B cell (primary cell): ENCODE results near the gene IL18R1.

Source experiments
- CTCF ChIP-seq: fragments of 200-600 bp; IDR thresholded peaks from one replicate; pipeline ENCODE4 v1.8.0; 2022; ENCODE audit warnings: antibody characterized with exemption, mild to moderate bottlenecking
- EZH2 ChIP-seq: IDR thresholded peaks from 2 replicates; pipeline ENCODE4 v1.6.1; 2012; ENCODE audit warnings: borderline replicate concordance, low read depth, mild to moderate bottlenecking, moderate library complexity, low read length; ENCODE audit not compliant: insufficient read depth, poor library complexity, severe bottlenecking

- no peak for TF ChIP-seq CTCF
- no peak for TF ChIP-seq EZH2
These were observed 1.1 kb downstream of the IL18R1 start for GRCh38 chr2:102356741-102357140.
